Mucosa of gallbladder (tissue), 1 donor: Measurements from ENCODE around the gene LIME1. TPM values are rescaled to one million over a fixed set of nuclear protein-coding genes. Genes with fewer than 3 reads are reported as not detected.
A peak's percentile ranks its signal among the peaks of the same experiment; 100 is the strongest.

ENCODE experiments used
- DNase-seq: peaks from one replicate; pipeline ENCODE4 v3.0.0-alpha.2; 2020; ENCODE audit warnings: low spot score
- total RNA-seq: library from RNA; stranded (reverse); gene quantifications from one replicate; pipeline ENCODE4 v1.2.1, GENCODE V29; 2021
- donor health status: DM: no; HTN: no; CAD: no.

Gene LIME1, protein sequence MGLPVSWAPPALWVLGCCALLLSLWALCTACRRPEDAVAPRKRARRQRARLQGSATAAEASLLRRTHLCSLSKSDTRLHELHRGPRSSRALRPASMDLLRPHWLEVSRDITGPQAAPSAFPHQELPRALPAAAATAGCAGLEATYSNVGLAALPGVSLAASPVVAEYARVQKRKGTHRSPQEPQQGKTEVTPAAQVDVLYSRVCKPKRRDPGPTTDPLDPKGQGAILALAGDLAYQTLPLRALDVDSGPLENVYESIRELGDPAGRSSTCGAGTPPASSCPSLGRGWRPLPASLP
- 14.8 TPM for total RNA-seq

- DNase-seq, result peak; percentile 34
Observed at GRCh38 chr20:63735859-63736718, at the start of gene LIME1. Gene LIME1 (plus strand): TSS chr20:63736664. CDS start chr20:63737550, 886 bp downstream.

- DNase-seq, result no peak
Observed at GRCh38 chr20:63687419-63688178, 48.9 kb upstream of the LIME1 start.

GRCh38 chr20:63688228-63689045, 48.0 kb upstream of the LIME1 start:
- no peak for DNase-seq

- DNase-seq, result no peak
Observed at GRCh38 chr20:63689046-63690002, 47.1 kb upstream of the LIME1 start.

DNA sequence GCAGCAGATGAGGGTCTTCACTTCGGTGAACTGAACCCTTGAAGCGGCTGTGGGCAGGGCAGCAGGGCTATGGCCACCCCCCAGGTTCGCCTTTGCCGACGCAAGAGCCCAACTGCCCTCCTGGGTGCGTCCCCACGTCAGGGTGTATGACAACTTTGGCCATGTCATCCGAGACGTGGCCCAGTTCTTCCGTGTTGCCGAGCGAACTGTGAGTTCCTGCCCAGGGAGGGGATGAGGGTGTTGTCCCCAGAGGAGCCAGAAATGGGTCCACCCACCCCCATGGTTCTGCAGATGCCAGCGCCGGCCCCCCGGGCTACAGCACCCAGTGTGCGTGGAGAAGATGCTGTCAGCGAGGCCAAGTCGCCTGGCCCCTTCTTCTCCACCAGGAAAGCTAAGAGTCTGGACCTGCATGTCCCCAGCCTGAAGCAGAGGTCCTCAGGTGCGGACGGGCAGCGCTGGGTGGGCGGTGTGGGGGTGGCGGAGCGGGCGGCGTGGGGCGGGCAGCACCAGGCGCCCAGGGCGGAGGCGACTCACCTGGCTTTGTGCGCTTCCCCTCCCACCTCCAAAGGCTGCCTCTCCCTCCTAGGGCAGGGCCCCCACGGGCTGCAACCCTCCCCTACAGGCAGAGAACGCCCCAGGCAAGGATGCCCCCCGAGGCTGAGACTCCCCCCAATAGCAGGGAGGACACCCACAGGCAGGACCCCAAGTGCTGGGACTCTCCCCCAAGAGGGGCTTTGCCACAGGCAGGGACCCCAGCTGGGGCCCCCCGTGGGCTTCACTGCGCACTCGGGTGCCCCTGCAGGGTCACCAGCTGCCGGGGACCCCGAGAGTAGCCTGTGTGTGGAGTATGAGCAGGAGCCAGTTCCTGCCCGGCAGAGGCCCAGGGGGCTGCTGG, 46.2 kb upstream of the LIME1 start:
- DNase-seq, result no peak

DNA sequence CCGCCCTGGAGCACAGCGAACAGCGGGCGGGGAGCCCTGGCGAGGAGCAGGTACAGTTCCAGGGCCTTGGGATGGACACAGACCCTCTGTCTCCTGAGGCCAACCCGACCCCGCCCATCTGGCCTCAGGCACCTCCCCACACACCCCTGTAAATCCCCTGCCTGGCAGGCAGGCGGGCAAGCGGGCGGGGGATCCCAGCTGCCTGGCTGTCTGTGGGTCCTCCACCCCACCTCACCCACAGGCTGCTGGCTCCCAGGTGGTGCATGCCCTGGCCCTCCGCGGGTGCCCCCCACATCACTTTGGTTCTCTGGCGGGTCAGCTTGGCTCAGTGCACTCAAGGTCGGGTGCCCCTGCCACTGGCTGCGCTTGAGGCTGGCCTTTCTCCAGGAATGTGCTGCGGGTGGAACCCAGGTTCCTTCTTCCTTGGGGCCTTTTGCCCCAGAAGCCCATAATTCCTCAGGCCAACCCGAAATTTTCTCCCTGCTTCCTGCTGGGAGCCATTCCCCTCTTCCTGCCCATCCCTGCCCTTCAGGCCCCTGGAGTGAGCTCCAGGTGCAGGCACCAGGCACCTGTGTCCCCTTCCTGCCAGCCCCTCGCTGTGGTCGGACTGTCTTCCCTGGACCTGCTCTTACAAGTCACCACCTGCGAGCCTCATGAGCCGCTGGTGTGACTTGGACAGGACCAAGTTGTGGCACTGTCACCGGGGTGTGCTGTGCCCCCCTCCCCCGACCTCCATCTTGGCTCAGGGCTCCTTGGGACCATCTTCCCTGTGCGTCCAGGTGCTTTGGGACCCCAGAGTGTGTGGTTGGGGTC, 45.4 kb upstream of the LIME1 start:
- DNase-seq, result no peak

DNA sequence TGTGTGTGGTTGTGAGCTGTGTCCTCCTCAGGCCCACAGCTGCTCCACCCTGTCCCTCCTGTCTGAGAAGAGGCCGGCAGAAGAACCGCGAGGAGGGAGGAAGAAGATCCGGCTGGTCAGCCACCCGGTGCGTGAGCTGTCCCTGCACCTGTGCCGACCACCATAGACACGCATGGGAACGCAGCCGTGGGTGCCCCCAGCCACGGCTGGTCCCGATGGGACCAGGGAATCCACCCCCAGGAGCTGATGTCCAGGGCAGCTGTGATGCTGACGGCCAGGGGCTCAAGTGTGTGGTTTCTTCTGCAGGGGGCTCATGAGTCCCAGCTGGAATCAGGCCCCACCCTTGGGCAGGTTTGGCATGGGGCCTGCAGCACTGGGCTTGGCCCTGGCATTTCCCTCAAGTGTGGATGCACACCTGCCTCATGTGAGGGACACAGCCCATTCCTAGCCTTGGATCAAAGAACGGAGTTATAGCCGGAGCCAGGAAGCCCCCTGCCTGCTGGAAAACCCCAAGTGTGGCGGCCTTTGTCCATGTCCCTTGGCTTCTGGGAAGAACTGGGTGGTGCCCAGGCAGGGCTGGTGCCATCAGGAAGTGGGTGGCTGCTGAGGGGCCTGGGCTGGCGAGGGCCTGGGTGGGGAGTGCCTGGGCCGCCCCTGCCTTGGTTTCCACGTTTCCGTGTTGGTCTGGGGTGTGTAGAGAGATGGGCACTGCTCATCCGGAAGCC, 44.6 kb upstream of the LIME1 start:
- DNase-seq, result no peak

DNA sequence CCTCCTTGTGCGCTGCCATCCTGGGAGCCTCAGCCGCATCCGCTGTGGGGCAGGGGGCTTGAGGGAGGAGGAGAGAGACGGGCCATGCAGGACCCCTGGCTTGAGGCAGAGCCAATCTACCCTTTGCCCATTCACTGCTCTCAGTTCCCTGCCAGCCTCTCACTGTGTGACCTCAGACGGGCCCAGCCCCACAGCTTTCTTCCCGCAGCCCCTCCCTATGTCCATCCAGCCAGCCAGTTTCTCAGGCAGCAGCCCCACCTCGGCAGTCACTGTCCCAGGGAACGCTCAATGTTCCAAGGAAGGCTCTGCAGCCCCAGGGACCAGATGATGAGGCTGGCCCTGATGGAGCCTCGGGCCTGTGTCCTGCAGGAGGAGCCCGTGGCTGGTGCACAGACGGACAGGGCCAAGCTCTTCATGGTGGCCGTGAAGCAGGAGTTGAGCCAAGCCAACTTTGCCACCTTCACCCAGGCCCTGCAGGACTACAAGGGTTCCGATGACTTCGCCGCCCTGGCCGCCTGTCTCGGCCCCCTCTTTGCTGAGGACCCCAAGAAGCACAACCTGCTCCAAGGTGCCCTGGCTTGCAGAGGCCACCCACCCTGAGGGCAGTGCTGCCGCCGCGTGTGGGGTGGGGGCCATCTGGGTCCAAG, 43.9 kb upstream of the LIME1 start:
- DNase-seq, result no peak

DNA sequence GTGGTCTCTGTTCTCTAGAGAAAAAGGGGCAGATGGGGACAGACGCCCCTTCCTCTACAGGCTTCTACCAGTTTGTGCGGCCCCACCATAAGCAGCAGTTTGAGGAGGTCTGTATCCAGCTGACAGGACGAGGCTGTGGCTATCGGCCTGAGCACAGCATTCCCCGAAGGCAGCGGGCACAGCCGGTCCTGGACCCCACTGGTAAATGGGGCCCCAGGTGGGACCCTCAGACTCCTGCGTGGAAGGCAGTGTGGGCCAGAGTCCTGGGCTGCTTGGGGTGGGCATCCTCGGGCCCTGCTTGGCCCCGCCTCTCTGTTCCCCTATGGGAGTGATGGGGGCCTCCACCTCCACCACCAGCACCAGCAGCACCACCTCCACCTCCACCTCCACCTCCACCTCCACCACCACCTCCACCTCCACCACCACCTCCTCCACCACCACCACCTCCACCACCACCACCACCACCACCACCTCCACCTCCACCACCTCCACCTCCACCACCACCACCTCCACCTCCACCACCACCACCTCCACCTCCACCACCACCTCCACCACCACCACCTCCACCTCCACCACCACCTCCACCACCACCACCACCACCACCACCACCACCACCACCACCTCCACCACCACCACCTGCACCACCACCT, 43.3 kb upstream of the LIME1 start:
- no peak for DNase-seq

- no peak for DNase-seq
Observed at GRCh38 chr20:63693733-63694583, 42.5 kb upstream of the LIME1 start.

- no peak for DNase-seq
Observed at GRCh38 chr20:63694584-63695423, 41.7 kb upstream of the LIME1 start.

- no peak for DNase-seq
Observed at GRCh38 chr20:63695424-63696305, 40.8 kb upstream of the LIME1 start.

DNA sequence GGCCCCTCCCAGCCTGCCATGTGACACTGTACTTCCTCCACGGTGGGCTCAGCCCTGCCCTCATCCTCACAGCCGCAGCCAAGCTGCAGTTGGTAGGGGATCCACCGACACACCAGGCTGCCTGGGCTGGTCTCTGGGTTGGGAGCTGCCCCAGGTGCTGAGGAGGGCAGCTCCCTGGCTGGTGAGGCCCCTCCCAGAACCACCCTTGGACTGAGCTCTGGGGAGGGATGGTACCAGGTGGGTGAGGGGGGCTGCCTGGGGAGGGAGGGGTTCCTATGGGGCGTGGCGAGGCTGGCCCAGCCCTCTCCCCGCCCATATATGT, 40.2 kb upstream of the LIME1 start:
- DNase-seq, result no peak
